HG03064 (cell line): ENCODE measurements around the gene PARL.
"Not testable (repeated sequence)": the region's sequence is repeated elsewhere in the genome, so short reads cannot be mapped to it uniquely, and the experiment has no call there.

Experiments
- ATAC-seq: cut with Tn5 transposase; IDR thresholded peaks from one replicate; pipeline ENCODE4 v1.9.1; 2021; ENCODE audit warnings: low read depth; ENCODE audit not compliant: unreplicated experiment

The PARL gene

DNA sequence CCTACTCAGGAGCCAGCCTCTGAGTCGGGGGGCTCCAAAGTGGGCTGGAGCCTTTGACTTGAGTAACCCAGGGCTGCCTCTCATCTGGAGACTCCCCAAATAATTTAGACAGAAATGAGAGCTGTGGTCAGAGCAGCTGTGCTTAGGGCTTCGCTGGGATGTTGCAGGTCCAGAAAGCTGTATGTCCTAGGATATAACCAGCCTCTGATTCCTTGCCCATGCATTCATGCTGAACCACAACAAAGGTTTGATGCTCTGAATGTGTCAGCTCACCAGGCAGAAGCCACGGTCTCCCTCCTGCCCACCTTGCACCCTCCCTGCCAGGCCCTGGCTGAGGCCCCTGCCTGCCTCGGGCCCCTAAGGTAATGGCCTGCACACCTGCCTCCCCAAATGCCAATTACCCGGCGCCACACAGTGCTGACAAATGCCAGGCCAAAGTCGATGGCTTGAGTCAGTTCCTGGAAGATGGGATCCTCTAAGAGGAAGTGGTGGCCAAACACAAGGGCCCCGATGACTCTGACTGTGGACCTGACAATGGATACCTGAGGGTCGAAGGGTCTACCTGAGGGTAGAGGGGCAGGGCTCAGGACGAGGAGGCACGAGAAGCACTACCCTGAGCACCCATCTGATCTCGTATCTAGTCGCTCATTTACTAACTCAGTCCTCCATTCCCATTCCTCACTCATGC lies 21.7 kb upstream of the PARL start:
- no peak for ATAC-seq

DNA sequence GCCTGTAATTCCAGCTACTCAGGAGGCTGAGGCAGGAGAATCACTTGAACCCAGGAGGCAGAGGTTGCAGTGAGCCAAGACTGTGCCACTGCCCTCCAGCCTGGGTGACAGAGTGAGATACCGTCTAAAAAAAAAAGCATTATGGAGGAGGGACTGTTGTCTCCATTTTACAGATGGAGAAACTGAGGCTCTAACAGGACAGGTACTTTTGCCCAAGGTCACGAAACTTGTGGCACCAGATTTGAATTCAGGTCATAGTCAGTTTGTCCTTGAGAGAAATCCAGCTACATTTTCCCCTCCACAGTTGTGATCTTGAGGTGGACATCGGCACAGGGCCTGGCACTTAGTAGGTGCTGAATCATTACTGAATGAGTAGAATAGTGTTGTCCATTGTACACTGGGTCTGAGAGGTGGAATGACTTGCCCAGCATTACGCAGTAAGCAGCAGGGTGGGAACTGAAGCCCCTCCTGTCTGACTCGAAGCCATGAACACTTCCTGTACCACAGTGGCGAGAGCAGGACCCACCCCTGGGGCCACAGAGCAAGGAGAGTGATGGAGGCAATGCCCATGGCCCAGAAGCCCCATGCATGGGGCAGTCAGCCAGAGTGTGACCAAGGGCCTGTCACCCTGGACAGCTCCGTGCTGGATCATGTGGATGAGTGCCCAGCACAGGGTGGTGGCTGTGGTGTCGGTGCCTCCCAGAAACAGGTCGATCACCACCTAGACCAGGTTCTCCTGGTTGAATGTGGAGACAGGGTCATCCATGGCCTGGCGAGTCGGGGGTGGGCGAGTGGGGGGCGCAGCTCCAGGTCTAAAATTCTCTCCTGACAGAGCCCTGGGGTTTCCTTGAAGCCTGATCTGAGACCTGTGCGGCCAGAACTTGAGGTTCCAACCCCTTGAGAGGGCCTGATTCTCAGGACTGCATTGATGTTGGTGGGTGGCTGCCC lies 20.4 kb upstream of the PARL start:
- no peak for ATAC-seq

DNA sequence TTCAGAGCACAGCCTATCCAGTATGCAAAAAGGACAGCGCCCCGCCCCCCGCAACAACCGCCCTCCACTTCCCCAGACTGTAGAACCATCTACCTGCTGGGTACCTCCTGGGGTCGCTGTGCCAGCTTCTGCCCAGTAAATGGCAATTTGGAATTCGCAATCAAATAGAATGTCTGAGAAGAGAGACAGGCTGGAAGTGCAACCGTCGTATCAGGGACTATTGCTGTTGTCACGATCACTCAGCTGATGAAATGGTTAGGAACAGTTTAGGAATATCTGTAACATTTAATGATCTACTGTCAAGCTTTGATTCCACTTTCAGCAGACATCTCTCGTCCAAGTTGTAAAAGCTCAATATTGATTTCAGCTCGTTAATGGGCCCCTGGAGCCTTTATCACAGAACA lies 13.3 kb upstream of the PARL start:
- ATAC-seq = no peak

DNA sequence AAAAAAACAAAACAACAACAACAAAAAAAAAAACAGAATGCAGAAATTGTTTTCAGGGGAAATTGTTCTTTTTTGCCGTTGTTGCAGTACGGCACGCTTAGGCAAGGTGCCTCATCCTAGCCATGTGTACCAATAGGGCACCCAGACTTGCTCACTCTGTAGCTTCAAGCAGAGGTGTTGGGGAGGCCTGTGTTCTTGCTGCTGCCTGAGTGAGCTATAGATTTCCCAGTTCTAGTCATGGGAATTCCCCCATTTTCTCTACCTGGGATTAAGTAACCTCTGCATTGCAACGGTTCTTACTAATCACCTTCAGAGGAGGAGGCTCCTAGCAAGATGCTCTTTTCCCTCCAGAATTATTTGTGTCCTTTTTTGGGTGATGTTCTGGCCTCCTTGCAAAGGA lies 12.9 kb upstream of the PARL start:
- ATAC-seq = no peak

DNA sequence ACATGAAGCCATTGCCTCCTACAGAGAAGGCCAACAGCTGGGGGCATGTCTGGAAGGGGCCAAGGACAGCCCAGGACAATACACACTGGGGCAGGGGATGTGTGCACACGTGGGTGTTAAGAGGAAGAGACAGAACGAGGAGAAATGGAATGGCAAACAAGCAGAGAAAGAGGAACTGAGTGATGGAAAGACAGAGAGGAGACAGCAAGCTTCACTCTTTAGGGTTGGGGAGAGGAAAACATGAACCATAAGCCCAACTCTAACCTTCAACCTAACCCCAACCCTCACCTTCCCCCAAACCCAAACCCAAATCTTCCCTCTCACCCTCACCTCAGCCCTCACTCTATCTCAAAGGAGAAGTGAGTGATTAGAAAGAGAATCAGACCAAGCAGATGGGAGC lies 11.9 kb upstream of the PARL start:
- ATAC-seq = no peak

DNA sequence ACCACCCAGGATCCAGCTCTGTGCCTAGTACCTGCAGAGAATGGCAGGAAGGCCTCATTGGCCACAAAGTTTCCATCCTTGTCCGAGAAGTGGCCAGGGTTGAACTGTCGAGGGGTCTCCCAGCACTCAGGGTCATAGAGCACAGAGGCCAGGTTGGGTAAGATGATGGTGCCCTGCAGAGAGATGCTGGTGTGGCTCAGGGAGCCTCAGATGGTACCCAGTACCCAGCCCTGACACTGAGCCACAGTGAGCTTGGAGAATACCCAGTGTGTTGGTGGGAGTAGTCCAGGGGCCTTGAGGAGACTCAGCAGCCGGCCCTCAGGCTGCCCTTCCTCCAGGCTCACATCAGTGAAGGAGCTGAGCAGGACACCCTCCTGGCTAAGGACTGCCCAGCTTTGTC lies 11.5 kb upstream of the PARL start:
- no peak for ATAC-seq

DNA sequence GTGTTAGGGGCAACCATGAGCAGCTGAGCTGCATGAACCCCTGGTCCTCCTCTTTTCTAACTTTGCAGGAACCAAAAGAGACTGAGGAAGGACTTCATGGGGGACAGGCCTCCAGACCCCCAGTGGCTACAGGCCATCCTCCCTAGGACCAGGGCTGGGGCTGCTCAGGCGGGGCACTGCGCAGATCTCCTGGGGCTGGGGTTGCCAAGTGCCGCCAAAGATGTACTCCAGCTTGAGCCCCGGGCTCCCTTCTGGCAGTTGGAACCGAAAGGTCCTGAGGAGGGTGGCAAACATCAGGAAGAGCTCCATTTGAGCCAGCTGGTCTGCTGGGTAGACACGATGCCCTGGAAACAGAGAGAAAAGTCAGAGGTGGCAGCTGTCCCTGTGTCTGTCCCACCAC lies 11.1 kb upstream of the PARL start:
- ATAC-seq = no peak

DNA sequence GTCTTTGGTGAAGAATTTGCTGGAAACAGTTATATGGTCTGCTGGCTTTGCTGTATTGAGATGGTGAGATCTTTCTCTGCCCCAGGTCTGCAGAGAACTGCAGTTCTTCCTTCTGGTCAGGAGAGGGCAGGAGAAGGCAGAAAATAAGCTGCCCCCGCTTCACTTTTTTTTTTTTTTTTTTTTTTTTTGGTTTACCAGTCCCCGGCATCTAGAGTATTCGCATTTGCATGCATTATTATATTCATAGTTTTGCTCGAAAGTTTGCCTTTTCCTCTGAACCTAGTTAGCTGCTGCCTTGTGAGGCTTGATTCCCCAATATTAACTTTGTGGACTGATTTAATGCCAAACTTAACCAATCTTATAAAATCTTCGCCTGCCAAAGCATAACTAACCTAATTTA lies 10.6 kb upstream of the PARL start:
- no peak for ATAC-seq

DNA sequence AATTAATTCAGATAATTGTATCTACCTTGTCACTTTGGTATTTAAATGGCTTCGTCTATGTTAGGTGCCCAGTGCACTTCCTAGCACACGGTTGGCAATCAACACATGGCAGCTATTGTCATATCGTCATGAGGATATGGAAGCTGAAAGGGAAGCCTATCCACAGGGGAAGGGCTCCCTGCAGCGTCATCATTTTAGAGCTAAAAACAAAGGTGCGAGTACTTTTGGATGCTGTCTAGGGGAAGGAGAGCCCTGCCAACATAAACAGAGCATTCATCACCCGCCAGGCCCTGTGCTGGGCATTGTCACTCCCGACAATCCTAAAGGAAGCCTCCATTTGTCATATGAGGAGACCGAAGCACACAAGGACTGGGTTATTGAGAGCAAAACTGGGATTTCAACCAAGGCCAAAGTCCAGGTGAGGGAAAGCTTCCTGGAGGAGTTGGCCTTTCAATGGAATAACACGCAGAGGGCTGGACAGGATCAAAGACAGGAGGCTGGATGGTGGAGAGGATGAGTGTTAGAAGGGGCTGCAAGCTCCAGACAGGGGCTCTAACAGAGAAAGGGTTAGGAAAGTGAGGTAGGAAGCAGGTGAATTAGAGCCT lies 8.0 kb upstream of the PARL start:
- ATAC-seq = no peak

DNA sequence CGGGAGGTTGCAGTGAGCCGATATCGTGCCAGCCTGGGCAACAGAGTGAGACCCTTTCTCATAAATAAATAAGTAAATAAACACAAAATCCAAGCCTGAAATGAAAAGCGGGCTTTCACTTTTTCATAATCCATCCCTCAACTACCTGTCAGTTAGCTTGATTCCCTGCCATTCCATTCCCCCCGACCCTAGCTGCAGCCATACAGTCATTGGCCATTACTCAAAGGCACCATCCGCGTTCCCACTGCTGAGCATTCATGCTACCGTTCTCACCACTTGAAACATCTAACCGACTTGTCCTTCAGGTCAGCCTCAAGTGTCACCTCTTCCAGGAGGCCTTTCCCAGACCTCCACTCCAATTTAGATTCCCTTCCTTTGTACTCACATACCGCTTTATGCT lies 1.1 kb upstream of the PARL start:
- ATAC-seq = no peak

DNA sequence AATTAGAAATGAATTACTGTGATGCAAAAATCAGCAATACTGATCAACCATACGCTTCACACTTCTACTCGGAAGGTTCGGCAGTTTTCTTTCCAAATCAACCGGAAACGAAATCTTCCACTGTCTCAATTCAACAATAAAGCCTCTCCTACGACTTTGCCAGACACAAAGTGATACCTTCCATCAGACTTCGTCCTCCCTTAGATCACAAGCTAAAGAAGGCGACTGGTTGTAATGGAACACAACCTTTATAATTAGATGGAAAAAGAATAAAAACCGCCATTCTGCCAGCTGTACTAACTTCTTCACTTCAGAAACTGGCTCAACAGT lies 618 bp downstream of the PARL start:
- ATAC-seq = no peak

DNA sequence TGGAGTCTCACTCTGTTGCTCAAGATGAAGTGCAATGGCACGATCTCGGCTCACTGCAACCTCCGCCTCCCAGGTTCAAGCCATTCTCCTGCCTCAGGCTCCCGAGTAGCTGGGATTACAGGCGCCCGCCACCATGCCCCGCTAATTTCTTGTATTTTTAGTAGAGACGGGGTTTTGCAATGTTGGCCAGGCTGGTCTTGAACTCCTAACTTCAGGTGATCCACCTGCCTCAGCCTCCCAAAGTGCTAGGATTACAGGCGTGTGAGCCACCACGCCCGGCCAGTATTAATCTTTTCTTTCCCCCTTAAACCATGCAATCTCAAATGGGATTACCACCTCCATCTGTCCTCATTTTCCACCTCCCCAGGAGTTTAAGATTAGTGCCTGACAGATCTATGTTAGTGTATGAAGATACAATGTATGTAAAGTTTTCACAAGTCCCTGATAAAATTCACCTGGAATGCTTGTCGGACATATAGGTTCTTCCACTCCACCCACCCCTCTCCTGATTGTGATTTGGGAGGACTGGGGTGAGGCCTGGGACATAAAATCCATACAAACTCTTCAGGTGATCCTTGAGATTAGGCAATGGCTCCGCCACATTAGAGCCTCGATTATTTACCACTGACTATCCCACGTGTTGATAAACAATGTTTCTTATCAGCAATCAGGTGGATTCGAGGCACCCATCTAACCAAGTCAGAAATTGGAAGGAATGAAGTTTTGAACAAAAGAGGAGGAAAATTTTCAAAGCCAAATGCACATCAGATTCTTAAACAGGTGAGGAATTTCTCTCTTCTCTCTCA lies 1.2 kb downstream of the PARL start:
- ATAC-seq = no peak

DNA sequence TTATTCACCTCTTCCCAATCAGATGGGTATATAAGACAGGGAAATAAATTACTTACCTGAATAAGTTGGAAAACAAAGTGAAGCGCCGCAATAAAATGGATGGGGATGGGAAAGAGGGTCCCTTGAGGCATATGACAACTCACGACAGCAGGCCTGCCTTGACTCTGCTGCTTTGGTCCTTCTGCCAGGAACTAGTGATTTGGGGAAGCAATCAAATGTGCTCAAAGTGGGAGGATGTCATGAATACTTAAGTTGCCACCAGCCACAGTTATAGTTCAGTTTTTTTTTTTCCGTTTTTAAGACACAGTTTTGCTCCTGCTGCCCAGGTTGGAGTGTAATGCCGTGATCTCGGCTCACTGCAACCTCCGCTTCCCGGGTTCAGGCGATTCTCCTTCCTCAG lies 4.6 kb downstream of the PARL start:
- ATAC-seq = no peak

DNA sequence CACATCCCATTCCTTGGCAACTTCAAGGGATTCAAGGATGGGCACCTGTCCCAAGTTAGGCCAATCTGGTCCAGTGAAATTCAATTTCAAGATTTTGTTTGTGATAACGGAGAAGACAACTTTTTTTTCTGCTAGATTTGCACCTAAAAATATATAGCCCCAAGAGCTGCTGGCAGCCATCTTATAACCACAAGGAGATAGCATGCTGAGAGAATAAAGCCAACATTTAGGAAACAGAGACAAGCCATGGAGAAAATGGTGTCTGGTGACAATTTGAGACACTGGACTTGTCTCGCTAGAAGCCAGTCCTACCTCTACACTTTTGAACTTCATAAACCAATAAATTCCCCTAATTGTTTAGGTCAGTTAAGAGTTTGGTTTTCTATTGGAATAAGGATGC lies 5.4 kb downstream of the PARL start:
- ATAC-seq = no peak

DNA sequence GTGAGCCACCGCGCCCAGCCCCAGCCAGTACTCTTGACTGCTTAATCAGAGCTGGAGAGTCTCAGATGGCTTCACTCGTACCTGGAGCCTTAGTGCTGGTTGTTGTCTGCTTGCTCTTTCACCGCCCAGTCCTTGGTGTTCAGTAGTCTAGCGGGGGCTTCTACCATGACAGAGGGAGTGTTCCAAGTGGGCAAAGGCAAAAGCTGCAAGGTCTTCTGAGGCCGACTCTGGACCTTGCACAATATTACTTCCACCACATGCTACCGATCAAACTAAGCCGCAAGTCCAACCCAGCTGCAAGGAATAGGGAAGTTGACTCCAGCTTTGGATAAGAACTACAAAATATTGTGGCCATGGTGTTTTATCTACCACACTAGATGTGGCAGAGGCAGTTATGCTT lies 6.6 kb downstream of the PARL start:
- no peak for ATAC-seq

DNA sequence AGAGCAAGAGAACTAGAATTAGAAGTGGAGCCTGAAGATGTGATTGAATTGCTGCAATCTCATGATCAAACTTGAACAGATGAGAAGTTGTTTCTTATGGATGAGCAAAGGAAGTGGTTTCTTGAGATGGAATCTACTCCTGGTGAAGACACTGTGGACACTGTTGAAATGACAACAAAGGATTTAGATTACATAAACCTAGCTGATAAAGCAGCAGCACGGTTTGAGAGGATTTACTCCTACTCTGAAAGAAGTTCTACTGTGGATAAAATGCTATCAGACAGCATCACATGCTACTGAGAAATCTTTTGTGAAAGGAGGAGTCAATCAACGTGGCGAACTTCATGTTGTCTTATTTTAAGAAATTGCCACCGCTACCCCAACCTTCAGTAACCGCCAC lies 7.5 kb downstream of the PARL start:
- not testable (repeated sequence) for ATAC-seq

DNA sequence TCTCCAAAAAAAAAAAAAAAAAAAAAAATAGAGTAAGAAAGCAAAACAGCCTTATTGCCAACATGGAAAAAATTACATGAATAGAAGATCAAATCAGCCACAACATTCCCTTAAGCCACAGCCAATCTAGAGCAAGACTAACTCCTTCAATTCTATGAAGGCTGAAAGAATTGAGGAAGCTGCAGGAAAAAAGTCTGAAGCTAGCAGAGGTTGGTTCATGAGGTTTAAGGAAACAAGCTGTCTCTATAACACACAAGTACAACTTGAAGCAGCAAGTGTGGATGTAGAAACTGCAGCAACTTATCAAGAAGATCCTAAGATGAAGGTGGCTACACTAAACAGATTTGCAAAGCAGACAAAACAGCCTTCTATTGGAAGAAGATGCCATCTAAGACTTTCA lies 9.3 kb downstream of the PARL start:
- no peak for ATAC-seq

DNA sequence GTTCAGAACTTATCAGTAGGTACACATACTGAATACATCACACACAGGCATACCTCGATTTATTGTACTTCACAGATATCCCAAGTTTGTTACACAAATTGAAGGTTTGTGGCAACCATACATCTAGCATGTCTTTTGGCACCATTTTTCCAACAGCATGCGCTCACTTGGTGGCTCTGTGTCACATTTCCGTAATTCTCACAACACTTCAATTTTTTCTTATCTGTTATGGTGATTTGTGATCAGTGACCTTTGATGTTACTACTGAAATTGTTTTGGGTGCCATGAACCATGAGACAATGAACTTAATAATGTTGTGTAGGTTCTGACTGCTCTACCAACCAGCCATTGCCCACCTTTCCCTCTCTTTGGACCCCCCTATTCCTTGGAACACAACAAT lies 10.8 kb downstream of the PARL start:
- no peak for ATAC-seq

DNA sequence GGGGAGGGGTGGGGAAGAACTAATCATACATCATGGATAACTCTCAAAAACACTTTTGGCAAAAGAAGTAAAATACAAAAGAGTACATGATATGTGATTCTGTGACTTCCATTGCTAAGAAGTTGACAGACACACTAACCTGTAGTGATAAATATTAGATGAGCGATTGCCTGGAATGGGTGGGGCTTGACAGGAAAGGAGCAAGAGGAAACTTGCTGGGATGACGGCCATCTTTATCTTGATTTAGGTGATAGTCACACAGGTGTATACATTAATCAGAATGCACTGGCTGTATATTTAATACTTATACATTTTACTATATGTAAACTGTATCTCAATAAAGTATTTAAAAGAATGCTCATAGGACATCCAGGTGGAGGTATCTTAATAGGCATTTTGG lies 13.1 kb downstream of the PARL start:
- no peak for ATAC-seq

DNA sequence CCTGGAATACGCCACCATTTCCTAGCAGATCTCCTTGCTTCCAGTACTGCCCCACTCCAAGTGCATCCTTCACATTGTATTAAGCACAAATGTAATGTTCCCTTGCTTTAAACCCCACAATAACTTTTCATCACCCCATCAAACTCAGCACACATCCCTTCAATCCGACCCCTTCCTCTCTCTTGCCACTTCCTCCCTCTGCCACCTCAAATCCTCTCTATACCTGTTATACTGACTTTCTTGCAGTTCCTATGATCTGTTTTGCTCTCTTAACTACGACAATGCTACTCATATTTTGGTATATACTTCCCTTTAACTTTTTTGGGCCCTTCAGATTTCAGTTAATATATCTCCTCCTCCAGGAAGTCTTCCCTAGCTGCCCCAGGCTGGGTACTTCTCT lies 14.1 kb downstream of the PARL start:
- no peak for ATAC-seq

DNA sequence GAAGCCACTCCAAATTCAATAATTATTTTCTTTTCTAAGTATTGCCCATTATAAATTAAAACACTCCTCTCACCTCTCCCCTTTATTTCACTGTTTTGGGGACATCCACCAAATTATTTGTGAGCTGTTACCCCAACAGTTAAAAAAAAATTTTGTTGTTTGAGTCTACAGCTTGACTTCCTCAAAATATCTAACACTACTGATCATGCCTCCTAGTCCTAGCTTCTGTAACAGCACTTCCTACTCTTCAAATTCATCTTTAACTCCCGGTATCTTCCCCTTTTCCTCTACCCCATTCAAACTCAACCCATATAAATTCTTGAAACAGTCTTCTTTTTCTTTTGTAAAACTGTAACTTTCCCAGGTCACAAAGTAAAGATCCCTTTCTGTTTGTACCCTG lies 15.9 kb downstream of the PARL start:
- no peak for ATAC-seq
